HL-60 (cell line): ENCODE measurements around the gene IGFBP7.

Experiments used
- POLR2AphosphoS5 ChIP-seq: IDR thresholded peaks from 2 replicates; pipeline ENCODE4 v1.6.1; 2012; ENCODE audit warnings: low read depth
- TF ChIP-seq, protein P1 (sequence below): IDR thresholded peaks from one replicate; pipeline ENCODE4 v1.5.1; 2011; ENCODE audit warnings: low read length, control low read depth, inconsistent platforms; ENCODE audit not compliant: insufficient read depth

DNA sequence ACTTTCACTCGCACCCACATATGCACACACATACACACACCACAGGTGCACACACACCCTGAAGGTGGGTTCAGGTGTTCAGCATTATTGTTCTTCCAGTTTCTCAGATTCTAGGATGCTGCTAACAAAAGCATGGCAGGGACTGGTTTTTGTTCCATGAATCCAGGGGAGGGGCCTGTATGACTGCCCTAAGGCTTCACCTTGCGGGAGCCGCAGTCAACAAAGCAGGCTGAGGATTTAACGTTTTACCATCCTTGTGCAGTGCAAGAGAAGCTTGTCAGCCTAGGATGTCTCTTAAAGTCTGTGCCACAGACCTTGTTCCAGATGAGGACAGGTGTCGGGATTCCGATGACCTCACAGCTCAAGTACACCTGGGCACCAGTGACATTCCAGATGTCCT lies 69.7 kb downstream of the IGFBP7 start:
- no peak for TF ChIP-seq POLR2AphosphoS5
- TF ChIP-seq, protein P1, sequence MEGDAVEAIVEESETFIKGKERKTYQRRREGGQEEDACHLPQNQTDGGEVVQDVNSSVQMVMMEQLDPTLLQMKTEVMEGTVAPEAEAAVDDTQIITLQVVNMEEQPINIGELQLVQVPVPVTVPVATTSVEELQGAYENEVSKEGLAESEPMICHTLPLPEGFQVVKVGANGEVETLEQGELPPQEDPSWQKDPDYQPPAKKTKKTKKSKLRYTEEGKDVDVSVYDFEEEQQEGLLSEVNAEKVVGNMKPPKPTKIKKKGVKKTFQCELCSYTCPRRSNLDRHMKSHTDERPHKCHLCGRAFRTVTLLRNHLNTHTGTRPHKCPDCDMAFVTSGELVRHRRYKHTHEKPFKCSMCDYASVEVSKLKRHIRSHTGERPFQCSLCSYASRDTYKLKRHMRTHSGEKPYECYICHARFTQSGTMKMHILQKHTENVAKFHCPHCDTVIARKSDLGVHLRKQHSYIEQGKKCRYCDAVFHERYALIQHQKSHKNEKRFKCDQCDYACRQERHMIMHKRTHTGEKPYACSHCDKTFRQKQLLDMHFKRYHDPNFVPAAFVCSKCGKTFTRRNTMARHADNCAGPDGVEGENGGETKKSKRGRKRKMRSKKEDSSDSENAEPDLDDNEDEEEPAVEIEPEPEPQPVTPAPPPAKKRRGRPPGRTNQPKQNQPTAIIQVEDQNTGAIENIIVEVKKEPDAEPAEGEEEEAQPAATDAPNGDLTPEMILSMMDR = no peak
